Measurements from ENCODE around the gene IDS.
A peak's percentile ranks its signal among the peaks of the same experiment; 100 is the strongest.

Gene IDS

DNA sequence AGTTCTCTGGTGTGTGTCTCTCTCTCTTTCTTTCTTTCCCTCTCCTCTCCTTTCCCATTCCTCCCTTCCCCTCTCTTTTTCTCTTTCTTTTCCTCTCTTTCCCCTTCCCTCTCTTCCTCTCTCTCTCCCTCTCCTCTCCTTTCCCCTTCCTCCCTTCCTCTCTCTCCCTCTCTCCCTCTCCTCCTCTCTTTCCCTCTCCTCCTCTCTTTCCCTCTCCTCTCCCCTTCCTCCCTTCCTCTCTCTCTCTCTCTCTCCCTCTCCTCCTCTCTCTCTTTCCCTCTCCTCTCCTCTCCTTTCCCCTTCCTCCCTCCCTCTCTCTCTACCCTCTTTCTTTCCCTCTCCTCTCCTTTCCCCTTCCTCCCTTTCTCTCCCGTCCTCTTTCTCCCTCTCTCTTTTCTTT, 23.3 kb upstream of the IDS start:
- TF ChIP-seq RAD21 (IDR thresholded peaks at IDR 0.05; ENCODE audit: low read depth) (no peak), CREB1 (IDR thresholded peaks at IDR 0.05; ENCODE audit: low read depth) (no peak), TEAD4 (IDR thresholded peaks at IDR 0.05) (no peak), YY1 (IDR thresholded peaks at IDR 0.05; ENCODE audit: low read depth) (no peak), TAF1 (IDR thresholded peaks at IDR 0.05; ENCODE audit: low read depth) (no peak), EGR1 (IDR thresholded peaks at IDR 0.05) (no peak), EP300 (IDR thresholded peaks at IDR 0.05; ENCODE audit: borderline replicate concordance) (no peak), CEBPB (IDR thresholded peaks at IDR 0.05) (no peak), REST (IDR thresholded peaks at IDR 0.05; ENCODE audit: low read depth) (no peak), NFIC (IDR thresholded peaks at IDR 0.05) (no peak)

DNA sequence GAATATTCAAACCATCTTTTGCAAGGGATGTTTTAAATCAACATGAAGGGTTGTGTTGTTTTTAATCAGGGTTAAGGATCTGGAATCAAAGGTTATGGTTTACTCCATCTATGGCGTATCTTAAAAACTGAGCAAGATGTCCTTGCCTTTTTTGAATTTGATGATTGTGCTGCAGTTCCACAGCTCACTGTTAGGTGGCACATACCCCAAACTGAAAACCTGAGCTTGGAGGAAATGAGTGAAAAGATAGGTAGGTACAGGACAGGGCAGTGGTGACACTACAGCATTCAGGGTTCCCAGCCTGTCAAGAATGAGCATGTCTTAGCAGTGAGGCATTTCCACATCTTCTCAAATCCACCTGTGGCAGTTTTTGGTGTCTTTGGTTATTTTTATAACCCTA, 22.6 kb upstream of the IDS start:
- TF ChIP-seq RAD21 (IDR thresholded peaks at IDR 0.05; ENCODE audit: low read depth) (peak; percentile 47), FOXM1 (IDR thresholded peaks at IDR 0.05; ENCODE audit: borderline replicate concordance, low read depth) (no peak)

DNA sequence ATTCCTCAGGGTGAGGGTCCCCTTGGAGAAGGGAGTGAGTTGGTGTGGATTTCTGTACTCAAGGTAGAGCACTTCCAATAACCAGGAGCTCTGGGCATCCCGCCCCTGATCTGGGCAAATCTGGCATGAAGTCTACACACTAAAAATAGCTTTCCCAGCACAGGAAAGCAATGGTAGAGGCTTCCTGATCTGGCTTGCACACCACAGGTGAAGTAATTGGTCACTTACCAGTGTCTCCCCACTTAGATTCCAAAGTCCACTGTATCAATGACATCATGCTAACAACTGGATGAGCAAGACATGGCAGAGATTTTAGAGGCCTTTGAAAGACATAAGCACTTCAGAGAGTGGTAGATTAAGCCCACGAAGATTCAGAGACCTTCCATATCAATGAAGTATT, 17.8 kb upstream of the IDS start:
- TF ChIP-seq TEAD4 (IDR thresholded peaks at IDR 0.05) = no peak
- TF ChIP-seq CEBPB (IDR thresholded peaks at IDR 0.05) = no peak
- TF ChIP-seq CREB1 (IDR thresholded peaks at IDR 0.05; ENCODE audit: low read depth) = no peak
- TF ChIP-seq YY1 (IDR thresholded peaks at IDR 0.05; ENCODE audit: low read depth) = no peak
- TF ChIP-seq REST (IDR thresholded peaks at IDR 0.05; ENCODE audit: low read depth) = no peak
- no peak for TF ChIP-seq MAX (IDR thresholded peaks at IDR 0.05)
- TF ChIP-seq ZBTB7A (IDR thresholded peaks at IDR 0.05; ENCODE audit: low read depth) = no peak
- TF ChIP-seq, protein P1, sequence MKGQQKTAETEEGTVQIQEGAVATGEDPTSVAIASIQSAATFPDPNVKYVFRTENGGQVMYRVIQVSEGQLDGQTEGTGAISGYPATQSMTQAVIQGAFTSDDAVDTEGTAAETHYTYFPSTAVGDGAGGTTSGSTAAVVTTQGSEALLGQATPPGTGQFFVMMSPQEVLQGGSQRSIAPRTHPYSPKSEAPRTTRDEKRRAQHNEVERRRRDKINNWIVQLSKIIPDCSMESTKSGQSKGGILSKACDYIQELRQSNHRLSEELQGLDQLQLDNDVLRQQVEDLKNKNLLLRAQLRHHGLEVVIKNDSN (IDR thresholded peaks at IDR 0.05) = no peak
- no peak for TF ChIP-seq FOXM1 (IDR thresholded peaks at IDR 0.05; ENCODE audit: borderline replicate concordance, low read depth)

DNA sequence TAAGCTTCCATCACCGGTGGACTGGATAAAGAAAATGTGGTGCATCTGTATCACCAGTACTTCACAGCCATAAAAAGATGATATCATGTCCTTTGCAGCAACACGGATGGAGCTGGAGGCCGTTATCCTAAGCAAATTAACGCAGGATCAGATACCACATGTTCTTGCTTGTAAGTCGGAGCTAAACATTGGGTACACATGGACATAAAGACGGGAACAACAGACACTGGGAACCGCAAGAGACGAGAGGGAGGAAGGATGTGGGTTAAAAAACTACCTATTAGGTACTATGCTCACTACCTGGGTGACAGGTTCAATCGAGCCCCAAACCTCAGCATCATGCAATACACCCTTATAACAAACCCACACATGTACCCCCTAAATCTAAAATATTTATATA, 16.3 kb upstream of the IDS start:
- TF ChIP-seq, protein P1 (IDR thresholded peaks at IDR 0.05) = no peak
- TF ChIP-seq EP300 (IDR thresholded peaks at IDR 0.05; ENCODE audit: borderline replicate concordance) (no peak), TEAD4 (IDR thresholded peaks at IDR 0.05) (no peak), ZBTB7A (IDR thresholded peaks at IDR 0.05; ENCODE audit: low read depth) (no peak)

DNA sequence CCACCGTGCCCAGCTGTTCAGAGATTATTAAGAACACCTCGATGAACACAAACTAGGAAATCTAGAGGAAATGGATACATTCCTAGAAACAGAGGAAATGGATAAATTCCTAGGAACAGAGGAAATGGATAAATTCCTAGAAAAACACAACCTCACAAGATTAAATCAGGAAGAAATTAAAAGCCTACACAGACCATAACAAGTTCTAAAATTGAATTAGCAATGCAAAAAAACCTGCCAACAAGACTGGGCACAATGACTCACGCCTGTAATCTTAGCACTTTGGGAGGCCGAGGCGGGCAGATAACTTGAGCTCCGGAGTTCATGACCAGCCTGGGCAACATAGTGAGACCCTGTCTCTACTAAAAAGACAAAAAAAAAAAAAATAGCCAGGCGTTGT, 13.1 kb upstream of the IDS start:
- TF ChIP-seq MAX (IDR thresholded peaks at IDR 0.05) (no peak), EP300 (IDR thresholded peaks at IDR 0.05; ENCODE audit: borderline replicate concordance) (no peak), NFIC (IDR thresholded peaks at IDR 0.05) (no peak), ZBTB7A (IDR thresholded peaks at IDR 0.05; ENCODE audit: low read depth) (no peak), REST (IDR thresholded peaks at IDR 0.05; ENCODE audit: low read depth) (no peak), TAF1 (IDR thresholded peaks at IDR 0.05; ENCODE audit: low read depth) (no peak), FOXM1 (IDR thresholded peaks at IDR 0.05; ENCODE audit: borderline replicate concordance, low read depth) (no peak), RAD21 (IDR thresholded peaks at IDR 0.05; ENCODE audit: low read depth) (no peak), TCF12 (IDR thresholded peaks at IDR 0.05; ENCODE audit: low read depth) (no peak), TEAD4 (IDR thresholded peaks at IDR 0.05) (no peak), YY1 (IDR thresholded peaks at IDR 0.05; ENCODE audit: low read depth) (no peak)
- TF ChIP-seq, protein P1 (IDR thresholded peaks at IDR 0.05) = no peak

All from Ishikawa (cell line).